Ascending aorta (tissue), 2 donors: Measurements from ENCODE around the gene PPP1R10. TPM values are rescaled to one million over a fixed set of nuclear protein-coding genes. Genes with fewer than 3 reads are reported as not detected.

Source experiments
- DNase-seq, 2 donors: peaks; one replicate each; pipeline ENCODE4 v3.0.0-alpha.2; 2019; ENCODE audit warnings: low spot score in 2 of 2
- H3K27ac ChIP-seq, 2 donors: fragments of 200-600 bp; sonication (generic); one replicate each; pipeline ENCODE4 v1.5.1; 2016 to 2017; ENCODE audit warnings: mild to moderate bottlenecking in 1 of 2
- H3K27me3 ChIP-seq: fragments of 200-600 bp; sonication (generic); one replicate; pipeline ENCODE4 v1.5.1; 2017
- H3K36me3 ChIP-seq, 2 donors: fragments of 200-600 bp; sonication (generic); one replicate each; pipeline ENCODE4 v1.5.1; 2016
- H3K4me1 ChIP-seq, 2 donors: fragments of 200-600 bp; sonication (generic); one replicate each; pipeline ENCODE4 v1.5.1; 2016 to 2017; ENCODE audit warnings: mild to moderate bottlenecking in 1 of 2
- H3K4me3 ChIP-seq, 2 donors: fragments of 200-600 bp; sonication (generic); one replicate each; pipeline ENCODE4 v1.5.1; 2016 to 2017; ENCODE audit warnings: mild to moderate bottlenecking in 1 of 2
- H3K9me3 ChIP-seq, 2 donors: fragments of 200-600 bp; sonication (generic); one replicate each; pipeline ENCODE4 v1.5.1; 2016
- CTCF ChIP-seq, 3 experiments: fragments of 200-600 bp in 2 of 3; fragments of 450-650 bp in 1 of 3; sonication (generic) in 2 of 3; IDR thresholded peaks; one replicate each; pipeline ENCODE4 v1.5.1; 2016 to 2019; ENCODE audit warnings: antibody characterized with exemption in 3 of 3, mild to moderate bottlenecking in 1 of 3, moderate library complexity in 1 of 3
- intact Hi-C: fragments of 100-400 bp; cut with DNase I; formaldehyde crosslinking; loops from one replicate; pipeline ENCODE4 v1.15.1; 2023
- total RNA-seq: library from RNA; depleted of rRNA; stranded (reverse); fragments of >200 nt; gene quantifications from one replicate; pipeline ENCODE4 v1.1.0, GENCODE V29; 2016

PPP1R10 gene
- total RNA-seq, 1 donor from 2014 or later = 52.6 TPM

- no peak for TF ChIP-seq CTCF (IDR thresholded peaks at IDR 0.05)
- Histone ChIP-seq H3K36me3 (peaks cover 19 to 23% of the 10 kb centered on the region in 2 donors), H3K27ac (peak overlapping the region; percentile 95 to 96), H3K4me3 (peak overlapping the region; percentile 77 to 94), H3K9me3 (no peaks in the 10 kb centered on the region), H3K27me3 (no peaks in the 10 kb centered on the region), H3K4me1 (peaks cover 10 to 52% of the 10 kb centered on the region in 2 donors)
- intact Hi-C loops = loop anchor here (2.0 to 10.0 kb wide), 4 partner anchors 43 to 931 kb away; partner anchors contain the start of genes ABCF1, ATP6V1G2, DDX39B and HLA-E
- DNase-seq = no peak
Observed at GRCh38 chr6:30613251-30614043, 3.6 kb downstream of the PPP1R10 start.

GRCh38 chr6:30612687-30613248, 4.3 kb downstream of the PPP1R10 start:
- peaks cover 9 to 48% of the 10 kb centered on the region in 2 donors for H3K4me1 ChIP-seq
- intact Hi-C loops = loop anchor here (5.0 to 10.0 kb wide), 2 partner anchors 125 to 932 kb away; partner anchors contain the start of genes ATP6V1G2, DDX39B, HLA-E and NFKBIL1
- DNase-seq = no peak

GRCh38 chr6:30612213-30612612, 4.8 kb downstream of the PPP1R10 start:
- H3K36me3 ChIP-seq = peaks cover 31 to 35% of the 10 kb centered on the region in 2 donors
- peak in 2 of 3 experiments; percentile 21 to 23 for TF ChIP-seq CTCF (IDR thresholded peaks at IDR 0.05)
- H3K4me3 ChIP-seq = no peak overlapping the region
- no peak for DNase-seq
- no peaks in the 10 kb centered on the region for H3K27me3 ChIP-seq
- H3K9me3 ChIP-seq = no peaks in the 10 kb centered on the region
- intact Hi-C loops = loop anchor here (5.0 to 10.0 kb wide), 2 partner anchors 125 to 933 kb away; partner anchors contain the start of genes ATP6V1G2, DDX39B, HLA-E and NFKBIL1
- peak overlapping the region; percentile 19 to 95 for H3K27ac ChIP-seq
- H3K4me1 ChIP-seq = peaks cover 9 to 48% of the 10 kb centered on the region in 2 donors

More at GRCh38 chr6:30612687-30613248, 4.3 kb downstream of the PPP1R10 start:
- Histone ChIP-seq H3K9me3 (no peaks in the 10 kb centered on the region), H3K36me3 (peaks cover 26 to 30% of the 10 kb centered on the region in 2 donors), H3K27ac (peak overlapping the region; percentile 14 to 95), H3K27me3 (no peaks in the 10 kb centered on the region), H3K4me3 (peak overlapping the region in 1 of 2 donors; percentile 77)
- TF ChIP-seq CTCF (IDR thresholded peaks at IDR 0.05) = no peak

- Histone ChIP-seq H3K27ac (peak overlapping the region; percentile 7 to 19), H3K4me1 (peaks cover 9 to 48% of the 10 kb centered on the region in 2 donors), H3K36me3 (peaks cover 32 to 37% of the 10 kb centered on the region in 2 donors), H3K27me3 (no peaks in the 10 kb centered on the region), H3K9me3 (no peaks in the 10 kb centered on the region), H3K4me3 (no peak overlapping the region)
- no peak for DNase-seq
- intact Hi-C loops = loop anchor here (5.0 to 10.0 kb wide), 2 partner anchors 125 to 933 kb away; partner anchors contain the start of genes ATP6V1G2, DDX39B, HLA-E and NFKBIL1
- TF ChIP-seq CTCF (IDR thresholded peaks at IDR 0.05) = no peak
Observed at GRCh38 chr6:30611856-30612194, 5.2 kb downstream of the PPP1R10 start.

GRCh38 chr6:30611150-30611855, 5.7 kb downstream of the PPP1R10 start:
- Histone ChIP-seq H3K27ac (peak overlapping the region; percentile 7 to 19), H3K27me3 (no peaks in the 10 kb centered on the region), H3K36me3 (peaks cover 31 to 37% of the 10 kb centered on the region in 2 donors), H3K4me3 (no peak overlapping the region), H3K4me1 (peaks cover 9 to 48% of the 10 kb centered on the region in 2 donors), H3K9me3 (no peaks in the 10 kb centered on the region)
- TF ChIP-seq CTCF (IDR thresholded peaks at IDR 0.05) = no peak
- DNase-seq = no peak
- intact Hi-C loops = loop anchor here (5.0 to 10.0 kb wide), 2 partner anchors 124 to 933 kb away; partner anchors contain the start of genes ATP6V1G2, DDX39B, HLA-E and NFKBIL1
